ENCODE results near the gene FAM78B. TPM values are rescaled to one million over a fixed set of nuclear protein-coding genes. Genes with fewer than 3 reads are reported as not detected.

FAM78B gene
- total and polyA plus RNA-seq, 2 donors: 0.28 to 0.48 TPM

GRCh38 chr1:166133857-166134256, 32.9 kb downstream of the FAM78B start:
- 95% methylated on average over 4 of the region's 4 CpGs for WGBS
- Histone ChIP-seq H3K9me3 (ENCODE audit: control insufficient read depth in 2 of 2, insufficient read depth in 1 of 2, low read length in 1 of 2) (no peaks in the 10 kb centered on the region), H3K27me3 (ENCODE audit: control insufficient read depth in 2 of 2, insufficient read depth in 1 of 2, low read length in 1 of 2) (no peaks in the 10 kb centered on the region), H3K27ac (ENCODE audit: low read depth in 1 of 2, low read length in 1 of 2) (no peak overlapping the region), H3K4me3 (ENCODE audit: low read length in 2 of 2) (no peak overlapping the region), H3K36me3 (ENCODE audit: control insufficient read depth in 2 of 2, insufficient read depth in 2 of 2, low read length in 1 of 2) (no peaks in the 10 kb centered on the region), H3K4me1 (ENCODE audit: control insufficient read depth in 2 of 2, insufficient read depth in 2 of 2, low read length in 2 of 2) (no peaks in the 10 kb centered on the region)
- no peak for DNase-seq (ENCODE audit: low read depth in 6 of 9, low spot score in 9 of 9)

GRCh38 chr1:166133276-166133841, 33.4 kb downstream of the FAM78B start:
- H3K4me1 ChIP-seq (ENCODE audit: control insufficient read depth in 2 of 2, insufficient read depth in 2 of 2, low read length in 2 of 2): no peaks in the 10 kb centered on the region
- H3K9me3 ChIP-seq (ENCODE audit: control insufficient read depth in 2 of 2, insufficient read depth in 1 of 2, low read length in 1 of 2): no peaks in the 10 kb centered on the region
- 97% methylated on average over 7 of the region's 7 CpGs for WGBS
- H3K36me3 ChIP-seq (ENCODE audit: control insufficient read depth in 2 of 2, insufficient read depth in 2 of 2, low read length in 1 of 2): no peaks in the 10 kb centered on the region
- no peak for DNase-seq (ENCODE audit: low read depth in 6 of 9, low spot score in 9 of 9)
- no peak overlapping the region for H3K27ac ChIP-seq (ENCODE audit: low read depth in 1 of 2, low read length in 1 of 2)
- no peak overlapping the region for H3K4me3 ChIP-seq (ENCODE audit: low read length in 2 of 2)
- H3K27me3 ChIP-seq (ENCODE audit: control insufficient read depth in 2 of 2, insufficient read depth in 1 of 2, low read length in 1 of 2): no peaks in the 10 kb centered on the region

GRCh38 chr1:166132496-166132895, 34.3 kb downstream of the FAM78B start:
- Histone ChIP-seq H3K36me3 (ENCODE audit: control insufficient read depth in 2 of 2, insufficient read depth in 2 of 2, low read length in 1 of 2) (no peaks in the 10 kb centered on the region), H3K4me3 (ENCODE audit: low read length in 2 of 2) (no peak overlapping the region), H3K9me3 (ENCODE audit: control insufficient read depth in 2 of 2, insufficient read depth in 1 of 2, low read length in 1 of 2) (no peaks in the 10 kb centered on the region), H3K27ac (ENCODE audit: low read depth in 1 of 2, low read length in 1 of 2) (no peak overlapping the region), H3K4me1 (ENCODE audit: control insufficient read depth in 2 of 2, insufficient read depth in 2 of 2, low read length in 2 of 2) (no peaks in the 10 kb centered on the region), H3K27me3 (ENCODE audit: control insufficient read depth in 2 of 2, insufficient read depth in 1 of 2, low read length in 1 of 2) (no peaks in the 10 kb centered on the region)
- DNase-seq (ENCODE audit: low read depth in 6 of 9, low spot score in 9 of 9): no peak

- Histone ChIP-seq H3K4me3 (ENCODE audit: low read length in 2 of 2) (no peak overlapping the region), H3K9me3 (ENCODE audit: control insufficient read depth in 2 of 2, insufficient read depth in 1 of 2, low read length in 1 of 2) (no peaks in the 10 kb centered on the region), H3K27me3 (ENCODE audit: control insufficient read depth in 2 of 2, insufficient read depth in 1 of 2, low read length in 1 of 2) (no peaks in the 10 kb centered on the region), H3K27ac (ENCODE audit: low read depth in 1 of 2, low read length in 1 of 2) (no peak overlapping the region), H3K4me1 (ENCODE audit: control insufficient read depth in 2 of 2, insufficient read depth in 2 of 2, low read length in 2 of 2) (no peaks in the 10 kb centered on the region), H3K36me3 (ENCODE audit: control insufficient read depth in 2 of 2, insufficient read depth in 2 of 2, low read length in 1 of 2) (no peaks in the 10 kb centered on the region)
- WGBS: 92% methylated on average over 3 of the region's 3 CpGs
- no peak for DNase-seq (ENCODE audit: low read depth in 6 of 9, low spot score in 9 of 9)
These were observed 37.8 kb downstream of the FAM78B start for GRCh38 chr1:166129006-166129405.

GRCh38 chr1:166128195-166128594, 38.6 kb downstream of the FAM78B start:
- 90% methylated on average over 1 of the region's 1 CpG for WGBS
- Histone ChIP-seq H3K27ac (ENCODE audit: low read depth in 1 of 2, low read length in 1 of 2) (no peak overlapping the region), H3K9me3 (ENCODE audit: control insufficient read depth in 2 of 2, insufficient read depth in 1 of 2, low read length in 1 of 2) (no peaks in the 10 kb centered on the region), H3K4me3 (ENCODE audit: low read length in 2 of 2) (no peak overlapping the region), H3K27me3 (ENCODE audit: control insufficient read depth in 2 of 2, insufficient read depth in 1 of 2, low read length in 1 of 2) (no peaks in the 10 kb centered on the region), H3K4me1 (ENCODE audit: control insufficient read depth in 2 of 2, insufficient read depth in 2 of 2, low read length in 2 of 2) (no peaks in the 10 kb centered on the region), H3K36me3 (ENCODE audit: control insufficient read depth in 2 of 2, insufficient read depth in 2 of 2, low read length in 1 of 2) (no peaks in the 10 kb centered on the region)
- DNase-seq (ENCODE audit: low read depth in 6 of 9, low spot score in 9 of 9): no peak

GRCh38 chr1:166127003-166127402, 39.8 kb downstream of the FAM78B start:
- H3K4me3 ChIP-seq (ENCODE audit: low read length in 2 of 2): no peak overlapping the region
- no peaks in the 10 kb centered on the region for H3K4me1 ChIP-seq (ENCODE audit: control insufficient read depth in 2 of 2, insufficient read depth in 2 of 2, low read length in 2 of 2)
- WGBS: 81% methylated on average over 1 of the region's 1 CpG
- no peak for DNase-seq (ENCODE audit: low read depth in 6 of 9, low spot score in 9 of 9)
- H3K36me3 ChIP-seq (ENCODE audit: control insufficient read depth in 2 of 2, insufficient read depth in 2 of 2, low read length in 1 of 2): no peaks in the 10 kb centered on the region
- no peaks in the 10 kb centered on the region for H3K27me3 ChIP-seq (ENCODE audit: control insufficient read depth in 2 of 2, insufficient read depth in 1 of 2, low read length in 1 of 2)
- no peak overlapping the region for H3K27ac ChIP-seq (ENCODE audit: low read depth in 1 of 2, low read length in 1 of 2)
- no peaks in the 10 kb centered on the region for H3K9me3 ChIP-seq (ENCODE audit: control insufficient read depth in 2 of 2, insufficient read depth in 1 of 2, low read length in 1 of 2)

GRCh38 chr1:166122873-166123466, 43.8 kb downstream of the FAM78B start:
- H3K9me3 ChIP-seq (ENCODE audit: control insufficient read depth in 2 of 2, insufficient read depth in 1 of 2, low read length in 1 of 2): no peaks in the 10 kb centered on the region
- no peak for DNase-seq (ENCODE audit: low read depth in 6 of 9, low spot score in 9 of 9)
- no peaks in the 10 kb centered on the region for H3K36me3 ChIP-seq (ENCODE audit: control insufficient read depth in 2 of 2, insufficient read depth in 2 of 2, low read length in 1 of 2)
- no peak overlapping the region for H3K4me3 ChIP-seq (ENCODE audit: low read length in 2 of 2)
- H3K4me1 ChIP-seq (ENCODE audit: control insufficient read depth in 2 of 2, insufficient read depth in 2 of 2, low read length in 2 of 2): no peaks in the 10 kb centered on the region
- H3K27me3 ChIP-seq (ENCODE audit: control insufficient read depth in 2 of 2, insufficient read depth in 1 of 2, low read length in 1 of 2): no peaks in the 10 kb centered on the region
- 84% methylated on average over 8 of the region's 8 CpGs for WGBS
- no peak overlapping the region for H3K27ac ChIP-seq (ENCODE audit: low read depth in 1 of 2, low read length in 1 of 2)

GRCh38 chr1:166121010-166121409, 45.8 kb downstream of the FAM78B start:
- Histone ChIP-seq H3K36me3 (ENCODE audit: control insufficient read depth in 2 of 2, insufficient read depth in 2 of 2, low read length in 1 of 2) (no peaks in the 10 kb centered on the region), H3K9me3 (ENCODE audit: control insufficient read depth in 2 of 2, insufficient read depth in 1 of 2, low read length in 1 of 2) (no peaks in the 10 kb centered on the region), H3K4me1 (ENCODE audit: control insufficient read depth in 2 of 2, insufficient read depth in 2 of 2, low read length in 2 of 2) (no peaks in the 10 kb centered on the region), H3K4me3 (ENCODE audit: low read length in 2 of 2) (no peak overlapping the region), H3K27me3 (ENCODE audit: control insufficient read depth in 2 of 2, insufficient read depth in 1 of 2, low read length in 1 of 2) (no peaks in the 10 kb centered on the region), H3K27ac (ENCODE audit: low read depth in 1 of 2, low read length in 1 of 2) (no peak overlapping the region)
- no peak for DNase-seq (ENCODE audit: low read depth in 6 of 9, low spot score in 9 of 9)
- WGBS: 94% methylated on average over 4 of the region's 4 CpGs

- Histone ChIP-seq H3K27ac (ENCODE audit: low read depth in 1 of 2, low read length in 1 of 2) (no peak overlapping the region), H3K4me3 (ENCODE audit: low read length in 2 of 2) (no peak overlapping the region), H3K27me3 (ENCODE audit: control insufficient read depth in 2 of 2, insufficient read depth in 1 of 2, low read length in 1 of 2) (no peaks in the 10 kb centered on the region), H3K36me3 (ENCODE audit: control insufficient read depth in 2 of 2, insufficient read depth in 2 of 2, low read length in 1 of 2) (no peaks in the 10 kb centered on the region), H3K4me1 (ENCODE audit: control insufficient read depth in 2 of 2, insufficient read depth in 2 of 2, low read length in 2 of 2) (no peaks in the 10 kb centered on the region), H3K9me3 (ENCODE audit: control insufficient read depth in 2 of 2, insufficient read depth in 1 of 2, low read length in 1 of 2) (no peaks in the 10 kb centered on the region)
- DNase-seq (ENCODE audit: low read depth in 6 of 9, low spot score in 9 of 9): no peak
- WGBS: 91% methylated on average over 8 of the region's 8 CpGs
These were observed 46.5 kb downstream of the FAM78B start for GRCh38 chr1:166120281-166120680.

All from thymus (tissue), 11 donors.